GM19238 (cell line): Measurements from ENCODE around the gene CPNE8.

ENCODE experiments used
- DNase-seq: peaks from one replicate; pipeline ENCODE4 v3.0.0; 2011; ENCODE audit warnings: low spot score; ENCODE audit not compliant: insufficient read length

The CPNE8 gene

DNA sequence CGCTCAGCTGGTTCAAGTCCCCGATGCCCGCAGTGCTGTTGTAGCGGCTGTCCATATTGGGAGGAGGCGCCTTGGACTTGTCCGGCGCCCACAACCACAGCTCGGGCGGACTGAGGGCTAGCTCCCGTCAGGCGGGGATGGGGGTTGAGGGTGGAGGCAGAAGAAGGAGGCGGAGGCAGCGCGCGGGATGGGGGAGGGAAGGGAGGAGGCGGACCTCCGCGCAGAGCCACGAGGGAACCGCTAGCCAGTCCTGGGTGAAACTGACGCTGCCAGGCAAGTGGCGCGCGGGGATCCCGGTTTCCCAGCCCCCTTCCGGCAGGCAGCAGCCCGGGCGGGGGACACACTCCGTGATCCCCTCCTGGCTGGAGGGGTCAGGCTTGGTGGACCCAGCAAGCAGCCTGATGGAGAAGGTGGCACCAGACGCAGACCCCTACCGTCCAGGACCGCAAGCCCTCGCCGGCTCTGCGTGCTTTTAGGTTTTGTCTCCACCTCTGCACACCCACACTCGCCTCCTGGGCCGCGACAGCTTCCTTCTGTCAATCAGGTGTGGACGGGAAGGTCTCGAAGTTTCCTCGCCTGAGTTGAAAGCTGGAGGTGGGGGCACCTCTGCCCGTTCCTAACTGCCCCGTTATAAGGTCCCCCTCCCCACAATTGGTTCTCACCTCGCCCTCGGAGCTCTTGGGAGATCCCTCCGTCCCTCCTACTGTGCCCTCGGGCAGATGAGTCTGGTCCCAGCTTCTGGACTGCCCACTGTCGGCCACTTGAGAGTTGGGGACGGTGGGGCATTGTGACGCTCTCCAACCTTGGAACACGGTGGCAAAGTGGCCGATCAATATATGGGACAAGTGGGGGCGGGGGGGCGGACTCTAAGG, at the start of gene CPNE8:
TSS of gene CPNE8 (minus strand) at position 112 of the 872 bp plus-strand sequence. CDS start at position 55, 57 bp downstream.
- peak; percentile 54 for DNase-seq

DNA sequence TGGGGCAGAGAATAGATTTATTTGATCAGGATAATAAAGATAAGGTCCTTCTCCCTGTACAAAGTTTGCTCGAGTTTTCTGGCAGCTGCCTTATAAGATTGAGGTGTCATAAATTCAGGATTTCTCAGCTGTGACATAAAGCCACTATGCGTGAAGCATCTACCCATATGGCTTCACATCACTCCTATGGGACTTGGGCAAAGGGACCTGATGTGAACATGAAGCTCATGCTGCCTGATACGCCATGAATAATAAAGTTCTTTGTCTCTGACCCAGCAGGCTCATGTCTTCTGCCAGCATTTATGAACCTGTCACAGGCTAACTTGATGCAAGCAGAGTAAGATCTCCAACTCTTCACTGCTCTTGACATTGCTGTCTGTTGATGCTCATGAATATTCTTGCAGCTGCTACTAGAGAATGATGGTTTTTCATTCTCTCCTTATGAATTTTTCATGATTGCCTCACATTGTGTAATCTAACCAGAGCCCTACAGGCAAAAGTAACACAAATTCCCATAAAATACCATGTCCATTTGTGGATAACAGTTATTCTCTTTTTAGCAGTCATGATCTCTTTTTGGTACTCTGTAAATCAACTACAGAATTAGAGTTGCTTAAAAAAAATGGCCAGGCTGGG, 49.0 kb upstream of the CPNE8 start:
- DNase-seq: no peak

DNA sequence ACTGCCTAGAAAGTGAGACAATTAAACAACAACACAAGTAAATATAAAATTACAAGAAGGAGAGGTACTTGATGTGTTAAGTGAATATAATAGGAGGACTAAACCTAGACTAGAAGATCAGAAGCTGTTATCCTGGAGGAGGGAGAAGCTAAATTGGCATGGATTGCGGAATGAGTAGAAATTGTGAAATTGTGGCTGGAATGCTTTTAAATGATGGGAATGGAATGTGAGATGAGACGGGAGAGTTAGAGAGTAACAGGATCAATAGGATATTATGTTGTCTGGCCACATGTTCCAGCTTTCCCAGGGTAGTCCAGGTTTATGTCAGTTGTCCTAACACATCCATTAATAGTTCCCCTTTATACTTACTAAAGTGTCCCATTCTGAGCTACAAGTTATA, 44.0 kb upstream of the CPNE8 start:
- DNase-seq: no peak

DNA sequence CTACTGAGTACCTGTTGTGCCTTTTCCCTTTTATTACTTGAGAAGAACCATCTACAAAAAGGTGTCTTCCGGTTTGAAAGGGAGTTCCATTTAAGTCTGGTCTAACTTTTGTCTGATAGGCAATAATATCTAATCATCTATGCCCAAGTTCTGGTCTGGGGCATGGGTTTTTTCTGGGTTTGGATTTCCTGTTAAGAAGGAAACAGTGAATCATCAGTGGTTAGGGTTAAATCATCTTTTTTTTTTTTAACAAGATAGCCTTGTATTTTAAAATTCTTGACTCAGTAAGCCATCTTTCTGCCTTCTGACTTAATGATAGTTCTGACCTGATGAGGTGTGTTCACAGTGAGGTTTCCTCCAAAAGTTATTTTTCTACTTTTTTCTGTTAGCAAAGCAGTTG, 29.3 kb upstream of the CPNE8 start:
- DNase-seq: no peak

DNA sequence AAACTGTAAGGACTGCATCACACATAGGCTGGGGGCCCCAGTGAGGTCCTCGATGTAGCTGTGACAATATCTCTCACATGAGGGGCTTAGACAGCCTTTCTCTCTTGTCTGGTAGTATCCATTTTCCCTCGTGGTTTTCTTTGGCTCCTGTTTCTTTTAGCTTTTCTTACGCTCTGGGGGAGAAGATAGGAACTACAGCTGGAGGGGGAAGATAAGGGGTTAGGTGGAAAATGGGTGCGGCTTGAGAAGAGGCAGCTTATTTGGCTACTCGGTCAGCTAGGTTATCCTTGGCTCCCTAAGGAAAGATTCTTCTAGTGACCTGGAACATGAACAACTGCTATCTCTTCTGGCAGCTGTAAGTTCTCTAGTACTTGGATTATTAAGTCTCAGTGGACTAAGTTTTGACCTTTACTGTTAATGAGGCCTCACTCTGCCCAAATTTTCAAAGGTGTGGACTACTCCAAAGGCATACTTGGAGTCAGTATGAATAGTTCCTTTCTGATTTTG, 28.7 kb upstream of the CPNE8 start:
- no peak for DNase-seq

DNA sequence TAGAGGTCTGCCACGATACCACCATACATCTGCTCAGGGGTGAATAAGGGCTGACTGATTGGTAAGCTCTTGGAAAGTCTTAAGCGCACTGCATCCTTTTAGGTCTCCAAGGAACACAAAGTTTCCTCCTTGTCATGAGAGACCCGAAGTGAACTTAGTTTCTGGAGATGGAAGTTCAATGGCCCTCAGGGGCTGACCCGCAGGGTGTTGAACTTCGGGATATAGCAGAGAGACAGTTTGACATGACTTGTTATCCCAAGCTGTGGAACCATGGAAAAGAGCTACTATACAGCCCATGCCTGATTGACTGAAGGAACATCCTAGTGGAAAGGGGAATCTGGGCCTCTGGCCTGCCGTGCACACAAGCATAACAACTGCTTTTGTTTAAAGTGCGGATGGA, 26.9 kb upstream of the CPNE8 start:
- no peak for DNase-seq

DNA sequence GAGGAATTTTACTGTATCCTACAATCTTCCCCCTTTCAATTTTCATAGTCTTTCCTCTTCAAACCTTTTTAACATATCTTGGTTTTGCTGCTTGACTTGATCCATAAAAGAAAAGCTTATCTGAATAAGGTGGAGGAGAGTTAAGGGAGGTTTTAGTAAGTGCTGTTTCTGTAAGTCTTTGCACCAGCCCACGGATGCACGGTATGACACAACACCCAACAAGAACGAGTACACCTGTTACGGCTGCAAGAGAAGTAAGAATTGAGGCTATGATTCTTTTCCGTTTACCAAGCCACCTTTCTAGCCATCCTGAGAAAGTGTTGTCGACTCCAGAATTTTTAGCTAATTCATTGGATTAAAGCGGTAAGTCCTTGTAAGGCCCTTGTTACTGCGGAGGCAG, 26.1 kb upstream of the CPNE8 start:
- no peak for DNase-seq

DNA sequence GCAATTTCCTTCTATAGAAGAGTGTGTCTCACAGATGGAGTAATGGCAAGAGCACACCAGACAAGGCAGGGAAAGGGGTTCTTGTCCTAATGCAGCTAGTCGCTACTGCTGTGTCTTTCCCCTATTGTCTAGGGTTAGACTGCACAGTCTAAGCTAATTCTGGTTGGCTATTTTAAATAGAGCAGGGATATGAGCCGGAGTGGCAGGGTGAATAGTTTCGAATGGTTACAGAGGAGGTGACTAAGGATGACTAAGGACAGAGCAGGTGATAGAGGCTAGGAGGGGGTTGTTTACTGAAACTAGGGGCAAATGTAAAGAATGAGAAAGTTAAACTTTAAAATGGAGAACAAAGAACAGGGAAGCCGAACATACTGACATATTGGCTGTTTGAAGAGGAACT, 25.6 kb upstream of the CPNE8 start:
- no peak for DNase-seq

DNA sequence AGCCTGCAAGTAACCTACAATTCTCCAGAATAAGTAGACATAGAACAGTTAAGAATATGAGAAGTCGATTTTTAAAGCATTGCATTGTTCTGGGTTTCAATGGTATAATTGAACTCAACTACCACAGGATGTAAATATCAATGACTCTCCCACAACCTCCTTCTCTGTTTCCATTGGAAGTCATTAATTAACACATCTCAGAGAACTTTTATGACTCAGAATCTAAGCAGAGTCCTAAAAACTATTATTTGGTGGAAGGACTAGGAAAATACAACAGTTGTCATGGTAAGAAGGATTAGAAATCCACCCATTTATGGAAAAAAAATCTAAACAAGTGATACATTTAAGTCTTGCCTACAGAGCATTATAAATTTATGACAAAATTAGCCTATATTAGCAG, 21.1 kb upstream of the CPNE8 start:
- DNase-seq: no peak

DNA sequence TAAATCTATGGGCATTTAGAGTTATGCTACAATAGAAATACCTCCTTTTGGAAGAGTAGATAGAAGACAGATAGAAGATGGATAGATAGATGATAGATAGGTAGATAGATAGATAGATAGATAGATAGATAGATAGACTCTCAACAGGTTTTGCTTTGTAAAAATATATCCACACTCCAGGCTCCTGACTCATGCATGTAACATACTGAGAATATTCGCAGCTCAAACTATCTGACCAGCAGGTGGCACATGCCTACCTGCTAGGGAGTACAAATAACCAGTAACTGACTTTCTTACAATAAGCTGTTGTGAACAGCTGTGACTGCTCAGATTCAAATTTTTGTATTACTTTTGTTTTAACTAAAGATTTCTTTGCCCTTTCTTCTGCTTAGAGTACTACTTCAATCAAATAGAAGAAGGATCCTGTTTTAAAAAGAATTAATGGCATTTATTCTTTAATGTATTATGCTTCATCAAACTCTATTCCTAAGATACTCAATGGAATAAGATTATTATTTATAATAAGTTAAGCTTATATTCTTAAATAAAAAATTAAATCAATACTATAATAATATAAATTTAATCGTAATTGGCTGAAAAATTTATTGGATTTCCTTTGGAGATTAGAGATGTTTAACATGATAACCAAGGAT, 15.8 kb upstream of the CPNE8 start:
- peak; percentile 7 for DNase-seq

DNA sequence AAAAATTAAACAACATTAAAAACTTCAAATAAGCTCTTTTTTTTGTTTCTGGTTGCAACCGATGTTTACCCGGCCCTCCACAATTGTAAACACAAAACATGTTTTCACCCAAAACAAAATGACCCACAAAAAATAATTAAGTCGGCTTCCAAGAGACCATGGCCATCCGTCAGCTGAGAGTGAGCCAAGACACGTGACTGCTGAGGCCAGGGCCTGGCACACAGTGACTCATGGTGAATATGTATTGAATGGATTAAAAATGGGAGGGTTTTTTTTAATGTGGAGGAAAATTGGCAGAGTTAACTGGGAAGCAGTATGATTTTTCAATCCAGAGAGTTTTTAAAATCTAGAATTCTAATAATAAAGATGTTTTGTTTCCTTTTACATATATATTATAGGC, 13.8 kb upstream of the CPNE8 start:
- no peak for DNase-seq

DNA sequence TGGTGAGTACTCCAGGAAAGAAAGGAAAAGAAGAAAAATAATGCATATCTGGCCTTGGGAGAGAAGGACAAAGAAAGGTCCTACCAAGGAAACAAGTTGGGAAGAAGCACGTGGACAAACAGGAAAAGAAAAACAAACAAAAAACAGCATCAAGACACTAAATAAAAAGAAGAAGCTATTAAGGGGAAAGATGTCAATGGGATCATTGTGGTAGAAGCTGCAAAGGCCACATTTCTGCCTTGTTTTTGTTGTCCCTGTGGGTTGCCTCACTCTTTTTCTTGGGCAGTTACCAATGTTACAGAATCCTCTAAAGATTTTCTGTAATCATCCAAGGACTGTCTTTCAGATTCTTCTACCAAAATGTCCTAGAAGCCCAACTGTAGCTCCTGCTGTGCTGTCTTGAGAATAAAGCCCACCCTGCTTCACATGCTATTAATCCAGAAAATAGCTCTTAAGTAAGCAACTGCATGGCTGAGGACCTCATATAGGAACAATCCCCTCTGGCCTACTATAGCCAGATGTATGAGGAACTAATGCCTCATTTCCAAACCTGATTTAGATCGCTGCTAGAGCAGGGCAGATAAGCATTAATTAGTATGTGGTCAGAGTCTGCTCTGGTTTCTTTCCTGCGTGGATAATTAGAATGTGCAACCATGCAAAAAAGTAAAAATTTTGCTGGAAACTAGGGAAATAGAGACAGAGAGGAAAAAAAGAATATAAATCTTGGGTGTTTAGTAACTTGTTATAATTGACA, 10.2 kb upstream of the CPNE8 start:
- no peak for DNase-seq

DNA sequence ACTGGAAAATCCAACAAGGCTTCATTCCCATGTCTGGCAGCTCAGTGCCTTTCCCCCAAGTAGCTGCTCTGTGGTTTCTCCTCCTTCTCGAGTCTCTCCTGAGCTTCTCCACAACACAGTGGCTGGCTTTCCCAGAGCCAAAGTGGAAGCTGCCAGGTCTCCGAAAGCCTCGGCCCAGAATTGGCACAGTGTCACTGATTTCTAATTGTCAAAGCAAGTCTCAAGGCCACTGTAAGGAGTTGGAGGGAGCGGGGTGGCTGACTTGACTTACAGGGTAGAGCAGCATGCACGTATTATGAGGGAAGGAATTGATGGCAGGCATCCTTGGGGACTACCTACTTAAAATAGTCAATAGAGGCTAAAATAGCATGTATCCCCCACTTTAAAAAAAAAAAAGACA, 6.7 kb upstream of the CPNE8 start:
- no peak for DNase-seq

DNA sequence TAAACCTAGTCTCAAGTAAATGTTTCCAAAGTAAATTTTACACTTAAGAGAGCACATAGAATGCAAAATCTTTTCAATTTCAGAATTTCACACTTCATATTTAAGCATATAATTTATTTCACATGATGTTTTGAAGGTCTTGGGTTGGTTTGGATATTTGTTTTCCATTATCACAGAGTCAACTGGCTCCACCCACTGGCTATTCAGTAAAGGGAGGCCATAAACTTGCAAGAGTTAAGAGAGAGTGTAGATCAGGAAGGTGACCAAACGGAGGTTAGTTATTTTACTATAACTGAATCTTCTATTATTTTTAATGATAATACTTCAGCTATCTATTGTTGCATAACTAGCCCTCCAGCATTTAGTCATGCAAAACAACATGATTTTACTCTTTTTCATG, 6.2 kb upstream of the CPNE8 start:
- DNase-seq: no peak

DNA sequence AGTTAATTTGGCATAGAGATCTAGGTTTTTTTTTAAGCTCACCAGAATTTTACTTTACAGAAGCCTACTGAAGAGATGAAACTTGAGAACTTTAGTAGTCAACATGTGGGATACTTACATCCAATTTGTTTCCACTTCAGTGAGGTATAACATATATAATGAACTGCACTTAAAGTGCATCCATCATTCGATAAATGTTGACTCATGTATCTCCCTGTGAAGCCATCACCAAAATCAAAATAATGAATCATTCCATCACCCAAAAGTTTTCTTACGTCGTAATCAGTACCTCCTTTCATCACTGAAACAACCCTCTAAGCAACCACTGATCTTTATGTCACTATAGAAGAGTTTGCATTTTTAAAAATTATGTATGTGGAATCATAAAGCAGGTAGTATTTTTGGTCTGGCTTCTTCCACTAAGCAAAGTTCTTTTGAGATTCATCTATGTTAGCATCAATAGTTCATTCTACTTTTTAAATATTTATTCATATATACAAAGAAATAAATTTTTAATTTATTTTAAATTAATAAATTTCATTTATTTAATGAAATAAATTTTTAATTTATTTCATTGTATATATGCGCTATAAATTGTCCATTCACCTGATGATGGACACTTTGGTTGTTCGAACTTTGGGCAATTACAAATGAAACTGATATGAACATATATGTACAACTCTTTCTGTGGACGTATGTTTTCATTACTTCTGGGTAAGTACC, 2.0 kb upstream of the CPNE8 start:
- DNase-seq: no peak

DNA sequence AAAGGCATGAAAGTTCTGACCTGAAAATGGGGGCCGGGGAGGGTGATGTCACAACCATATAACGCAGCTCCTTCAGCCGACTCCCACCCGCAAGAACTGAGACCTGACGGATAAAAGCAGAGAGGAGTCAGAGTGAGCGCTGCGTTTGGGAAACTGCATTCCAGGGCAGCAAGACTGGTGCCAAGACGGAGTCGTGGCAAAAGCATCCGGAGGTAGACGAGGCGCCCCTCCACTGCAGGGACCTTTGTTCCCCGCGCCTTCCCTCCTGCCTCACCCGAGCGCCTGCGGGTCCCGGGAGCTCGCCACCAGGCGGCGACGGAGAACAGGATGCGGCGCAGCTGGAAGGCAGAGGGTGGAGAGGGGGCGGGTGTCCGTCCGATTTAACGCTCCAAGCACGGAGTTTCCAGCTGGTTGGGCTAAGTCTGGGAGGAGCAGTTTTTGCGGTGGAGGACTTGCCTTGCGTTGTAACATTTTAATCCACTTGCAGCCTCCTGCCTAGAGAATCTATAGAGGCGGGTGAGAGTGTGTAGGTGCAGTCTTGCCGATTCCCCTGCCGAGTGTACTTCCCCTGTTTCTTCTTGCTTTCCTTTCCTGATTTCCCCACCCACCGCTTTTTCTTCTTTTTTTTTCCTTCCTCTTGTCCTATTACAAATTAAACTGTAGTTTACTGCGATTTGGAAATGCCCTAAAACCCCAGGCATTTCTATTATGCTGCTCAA, 1.2 kb upstream of the CPNE8 start:
- peak; percentile 47 for DNase-seq

DNA sequence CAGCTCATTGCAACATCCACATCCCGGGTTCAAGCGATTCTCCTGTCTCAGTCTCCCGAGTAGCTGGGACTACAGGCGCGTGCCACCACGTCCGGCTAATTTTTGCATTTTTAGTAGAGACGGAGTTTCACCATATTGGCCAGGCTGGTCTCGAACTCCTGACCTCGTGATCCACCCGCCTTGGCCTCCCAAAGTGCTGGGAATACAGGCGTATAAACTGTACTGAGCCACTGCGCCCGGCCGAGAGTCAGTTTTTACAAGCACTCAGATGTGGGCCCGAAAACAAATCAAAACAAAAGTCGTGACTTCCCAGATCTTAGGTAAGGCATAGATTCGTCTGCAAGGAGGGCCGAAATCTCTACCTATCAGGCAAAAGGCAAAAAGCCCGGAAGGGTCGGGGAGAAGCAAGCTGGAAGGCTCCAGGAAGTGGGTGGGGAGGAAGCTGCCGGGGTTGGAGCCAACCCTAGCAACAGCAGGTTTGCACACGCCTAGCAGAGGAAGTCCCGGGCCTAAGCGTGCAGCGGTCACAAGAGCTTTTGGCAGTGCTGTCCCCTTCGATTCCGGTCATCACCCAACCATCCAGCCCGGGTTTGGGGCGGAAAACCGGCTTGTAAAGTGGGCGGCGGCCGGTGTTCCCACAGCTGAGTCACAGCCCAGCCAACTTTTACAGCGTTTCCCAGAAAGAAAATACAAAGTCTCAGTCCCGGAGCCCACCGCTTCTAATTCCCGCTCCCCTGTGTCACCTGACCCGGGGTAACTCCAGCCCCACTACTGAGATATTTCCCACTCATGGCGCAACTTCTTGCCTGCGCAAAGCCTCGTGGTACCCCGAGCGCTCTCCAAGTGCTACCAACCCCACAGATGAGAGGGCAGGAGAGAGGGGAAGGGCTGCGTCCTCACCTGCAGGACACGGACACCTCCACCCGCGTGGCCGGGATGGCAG, 583 bp downstream of the CPNE8 start:
- peak; percentile 41 for DNase-seq

DNA sequence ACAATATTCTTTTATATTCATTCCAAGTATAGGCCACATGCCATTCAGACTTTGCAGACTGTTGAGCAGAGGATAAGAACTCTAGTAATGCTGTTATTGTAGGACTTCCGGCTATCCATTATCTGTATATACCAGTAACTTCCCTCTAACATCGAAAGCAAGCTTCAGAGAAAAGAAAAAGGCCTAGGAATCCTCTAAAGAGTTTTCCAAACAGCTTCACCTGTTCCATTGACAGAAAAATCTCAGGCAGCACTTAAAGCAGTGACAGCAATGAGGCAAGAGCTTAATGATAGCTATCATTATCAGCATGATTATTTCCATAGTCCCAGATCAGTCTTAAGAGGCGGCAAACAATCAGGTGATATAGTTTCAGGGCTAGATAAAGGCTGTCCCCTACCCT, 1.8 kb downstream of the CPNE8 start:
- no peak for DNase-seq
